IPS DF 6.9 (cell line): ENCODE results near the gene HEYL.

Experiments
- DNase-seq: peaks from one replicate; pipeline ENCODE4 v3.0.0-alpha.2; 2013; ENCODE audit warnings: low read depth, low spot score
- H3K27ac ChIP-seq: one replicate; pipeline ENCODE4 v1.5.1; 2013; ENCODE audit warnings: low read length, control low read depth
- H3K27me3 ChIP-seq: 2 replicates; pipeline ENCODE4 v1.6.1; 2013; ENCODE audit warnings: mild to moderate bottlenecking, low read length; ENCODE audit not compliant: control insufficient read depth, insufficient read depth
- H3K36me3 ChIP-seq: 2 replicates; pipeline ENCODE4 v1.6.1; 2013; ENCODE audit warnings: low read length; ENCODE audit not compliant: control insufficient read depth, insufficient read depth
- H3K4me1 ChIP-seq: 2 replicates; pipeline ENCODE4 v1.6.1; 2013; ENCODE audit warnings: low read length; ENCODE audit not compliant: control insufficient read depth, insufficient read depth
- H3K4me3 ChIP-seq: 2 replicates; pipeline ENCODE4 v1.5.1; 2013; ENCODE audit warnings: mild to moderate bottlenecking, low read length
- H3K9me3 ChIP-seq: 2 replicates; pipeline ENCODE4 v1.6.1; 2013; ENCODE audit warnings: low read length, inconsistent platforms; ENCODE audit not compliant: control insufficient read depth, insufficient read depth
- WGBS: extraction: QIAGEN DNeasy Blood & Tissue Kit; methylation state at CpG from one replicate; pipeline ENCODE4 v1.1.7; 2013; ENCODE audit warnings: mixed read lengths, missing lambda C conversion rate; ENCODE audit not compliant: insufficient read length, insufficient coverage; 5-methylcytosine and 5-hydroxymethylcytosine counted together

HEYL gene

GRCh38 chr1:39655578-39656268 is 16.3 kb upstream of the HEYL start:
- no peaks in the 10 kb centered on the region for H3K36me3 ChIP-seq
- no peaks in the 10 kb centered on the region; the same call in 1 of the 2 replicates for H3K27me3 ChIP-seq
- no peaks in the 10 kb centered on the region for H3K9me3 ChIP-seq
- peaks cover 3% of the 10 kb centered on the region; the same call in 1 of the 2 replicates for H3K4me1 ChIP-seq
- WGBS: no CpG with 5 or more reads among the region's 5 CpGs
- DNase-seq: no peak
- H3K27ac ChIP-seq: no peak overlapping the region
- H3K4me3 ChIP-seq: no peak overlapping the region

GRCh38 chr1:39654291-39654690 is 14.8 kb upstream of the HEYL start:
- no peak overlapping the region for H3K4me3 ChIP-seq
- DNase-seq: no peak
- WGBS: no CpG with 5 or more reads among the region's 7 CpGs
- peaks cover 3% of the 10 kb centered on the region; the same call in 1 of the 2 replicates for H3K4me1 ChIP-seq
- H3K36me3 ChIP-seq: no peaks in the 10 kb centered on the region
- no peaks in the 10 kb centered on the region for H3K9me3 ChIP-seq
- H3K27me3 ChIP-seq: no peaks in the 10 kb centered on the region
- no peak overlapping the region for H3K27ac ChIP-seq

- Histone ChIP-seq H3K36me3 (no peaks in the 10 kb centered on the region), H3K4me3 (no peak overlapping the region), H3K9me3 (no peaks in the 10 kb centered on the region), H3K27me3 (no peaks in the 10 kb centered on the region), H3K27ac (no peak overlapping the region), H3K4me1 (peaks cover 3% of the 10 kb centered on the region; the same call in 1 of the 2 replicates)
- DNase-seq: no peak
- no CpG with 5 or more reads among the region's 8 CpGs for WGBS
Observed at GRCh38 chr1:39653546-39654031, 14.1 kb upstream of the HEYL start.

GRCh38 chr1:39652554-39652953 is 13.1 kb upstream of the HEYL start:
- WGBS: no CpG with 5 or more reads among the region's 2 CpGs
- no peaks in the 10 kb centered on the region for H3K9me3 ChIP-seq
- no peak for DNase-seq
- H3K4me1 ChIP-seq: no peaks in the 10 kb centered on the region
- H3K4me3 ChIP-seq: no peak overlapping the region
- no peaks in the 10 kb centered on the region for H3K36me3 ChIP-seq
- H3K27me3 ChIP-seq: no peaks in the 10 kb centered on the region
- H3K27ac ChIP-seq: no peak overlapping the region

GRCh38 chr1:39652105-39652504 is 12.7 kb upstream of the HEYL start:
- no peaks in the 10 kb centered on the region for H3K4me1 ChIP-seq
- no peaks in the 10 kb centered on the region for H3K27me3 ChIP-seq
- no peak overlapping the region for H3K27ac ChIP-seq
- DNase-seq: no peak
- no peaks in the 10 kb centered on the region for H3K9me3 ChIP-seq
- no peaks in the 10 kb centered on the region for H3K36me3 ChIP-seq
- WGBS: no CpG with 5 or more reads among the region's 6 CpGs
- H3K4me3 ChIP-seq: no peak overlapping the region

GRCh38 chr1:39650431-39650830 is 11.0 kb upstream of the HEYL start:
- Histone ChIP-seq H3K4me1 (peaks cover 4% of the 10 kb centered on the region), H3K27ac (no peak overlapping the region), H3K36me3 (no peaks in the 10 kb centered on the region), H3K9me3 (no peaks in the 10 kb centered on the region), H3K27me3 (no peaks in the 10 kb centered on the region), H3K4me3 (no peak overlapping the region)
- WGBS: no CpG with 5 or more reads among the region's 1 CpG
- no peak for DNase-seq

GRCh38 chr1:39649636-39650185 is 10.3 kb upstream of the HEYL start:
- Histone ChIP-seq H3K27me3 (no peaks in the 10 kb centered on the region), H3K36me3 (no peaks in the 10 kb centered on the region), H3K9me3 (no peaks in the 10 kb centered on the region), H3K4me1 (peaks cover 4% of the 10 kb centered on the region), H3K4me3 (no peak overlapping the region), H3K27ac (no peak overlapping the region)
- WGBS: no CpG with 5 or more reads among the region's 2 CpGs
- no peak for DNase-seq

GRCh38 chr1:39648496-39648895 is 9.1 kb upstream of the HEYL start:
- Histone ChIP-seq H3K36me3 (no peaks in the 10 kb centered on the region), H3K9me3 (no peaks in the 10 kb centered on the region), H3K27ac (no peak overlapping the region), H3K4me1 (peaks cover 4% of the 10 kb centered on the region), H3K27me3 (no peaks in the 10 kb centered on the region), H3K4me3 (no peak overlapping the region)
- no peak for DNase-seq
- WGBS: no CpG with 5 or more reads among the region's 2 CpGs

- Histone ChIP-seq H3K4me3 (no peak overlapping the region), H3K9me3 (no peaks in the 10 kb centered on the region), H3K4me1 (peaks cover 4% of the 10 kb centered on the region), H3K36me3 (no peaks in the 10 kb centered on the region), H3K27me3 (no peaks in the 10 kb centered on the region), H3K27ac (no peak overlapping the region)
- no CpG with 5 or more reads among the region's 3 CpGs for WGBS
- no peak for DNase-seq
Observed at GRCh38 chr1:39647247-39647646, 7.8 kb upstream of the HEYL start.

GRCh38 chr1:39646232-39647081 is 7.0 kb upstream of the HEYL start:
- Histone ChIP-seq H3K27ac (no peak overlapping the region), H3K9me3 (no peaks in the 10 kb centered on the region), H3K36me3 (no peaks in the 10 kb centered on the region), H3K4me3 (no peak overlapping the region), H3K4me1 (peaks cover 4% of the 10 kb centered on the region), H3K27me3 (no peaks in the 10 kb centered on the region)
- no peak for DNase-seq
- no CpG with 5 or more reads among the region's 12 CpGs for WGBS
